MG63 (cell line): Measurements from ENCODE around the gene ABR. TPM values are rescaled to one million over a fixed set of nuclear protein-coding genes. Genes with fewer than 3 reads are reported as not detected.

Experiments
- DNase-seq: peaks from one replicate; pipeline ENCODE4 v3.0.0-alpha.2; 2020
- H3K27me3 ChIP-seq: fragments of 250-450 bp; sonication (Bioruptor Pico); 2 replicates; pipeline ENCODE4 v1.5.1; 2020; ENCODE audit warnings: mild to moderate bottlenecking, moderate library complexity
- H3K36me3 ChIP-seq: fragments of 250-450 bp; sonication (Bioruptor Pico); 2 replicates; pipeline ENCODE4 v1.5.1; 2020; ENCODE audit warnings: mild to moderate bottlenecking, moderate library complexity
- H3K4me3 ChIP-seq: fragments of 250-450 bp; sonication (Bioruptor Pico); 2 replicates; pipeline ENCODE4 v1.5.1; 2020; ENCODE audit warnings: mild to moderate bottlenecking, moderate library complexity
- H3K9me3 ChIP-seq: fragments of 250-450 bp; sonication (Bioruptor Pico); 2 replicates; pipeline ENCODE4 v1.5.1; 2020; ENCODE audit warnings: mild to moderate bottlenecking, moderate library complexity
- total RNA-seq: library from RNA; depleted of rRNA; stranded (reverse); fragments of >200 nt; shearing (Covaris generic); gene quantifications from 2 replicates; pipeline ENCODE4 v1.2.3, GENCODE V29; 2014; ENCODE audit warnings: low replicate concordance

The ABR gene
- total RNA-seq, 1 experiment from 2014 or later: 24.0 TPM

GRCh38 chr17:1043601-1044251 is 136.1 kb downstream of the ABR start:
- no peak for DNase-seq
- Histone ChIP-seq H3K9me3 (no peaks in the 10 kb centered on the region), H3K36me3 (no peaks in the 10 kb centered on the region), H3K4me3 (no peak overlapping the region), H3K27me3 (no peaks in the 10 kb centered on the region)

- Histone ChIP-seq H3K9me3 (no peaks in the 10 kb centered on the region), H3K27me3 (no peaks in the 10 kb centered on the region), H3K4me3 (no peak overlapping the region), H3K36me3 (no peaks in the 10 kb centered on the region)
- DNase-seq: no peak
Measured at GRCh38 chr17:1042486-1042885, 137.3 kb downstream of the ABR start.

GRCh38 chr17:1041746-1042145 is 138.0 kb downstream of the ABR start:
- no peak for DNase-seq
- Histone ChIP-seq H3K27me3 (no peaks in the 10 kb centered on the region), H3K36me3 (no peaks in the 10 kb centered on the region), H3K9me3 (no peaks in the 10 kb centered on the region), H3K4me3 (no peak overlapping the region)

- no peak overlapping the region for H3K4me3 ChIP-seq
- H3K27me3 ChIP-seq: no peaks in the 10 kb centered on the region
- H3K9me3 ChIP-seq: no peaks in the 10 kb centered on the region
- no peak for DNase-seq
- no peaks in the 10 kb centered on the region for H3K36me3 ChIP-seq
Measured at GRCh38 chr17:1040216-1040600, 139.6 kb downstream of the ABR start.

GRCh38 chr17:1039511-1040215 is 140.1 kb downstream of the ABR start:
- no peaks in the 10 kb centered on the region for H3K9me3 ChIP-seq
- H3K4me3 ChIP-seq: no peak overlapping the region
- no peaks in the 10 kb centered on the region for H3K27me3 ChIP-seq
- no peak for DNase-seq
- H3K36me3 ChIP-seq: no peaks in the 10 kb centered on the region

- no peak overlapping the region for H3K4me3 ChIP-seq
- no peaks in the 10 kb centered on the region for H3K36me3 ChIP-seq
- H3K27me3 ChIP-seq: no peaks in the 10 kb centered on the region
- H3K9me3 ChIP-seq: no peaks in the 10 kb centered on the region
- DNase-seq: no peak
Measured at GRCh38 chr17:1039123-1039507, 140.7 kb downstream of the ABR start.

GRCh38 chr17:1038459-1039122 is 141.2 kb downstream of the ABR start:
- no peaks in the 10 kb centered on the region for H3K27me3 ChIP-seq
- H3K36me3 ChIP-seq: no peaks in the 10 kb centered on the region
- H3K4me3 ChIP-seq: no peak overlapping the region
- no peaks in the 10 kb centered on the region for H3K9me3 ChIP-seq
- DNase-seq: no peak

GRCh38 chr17:1037238-1037879 is 142.4 kb downstream of the ABR start:
- Histone ChIP-seq H3K4me3 (no peak overlapping the region), H3K27me3 (no peaks in the 10 kb centered on the region), H3K9me3 (no peaks in the 10 kb centered on the region), H3K36me3 (no peaks in the 10 kb centered on the region)
- DNase-seq: no peak

GRCh38 chr17:1036845-1037237 is 142.9 kb downstream of the ABR start:
- Histone ChIP-seq H3K36me3 (no peaks in the 10 kb centered on the region), H3K9me3 (no peaks in the 10 kb centered on the region), H3K4me3 (no peak overlapping the region), H3K27me3 (no peaks in the 10 kb centered on the region)
- no peak for DNase-seq

- H3K4me3 ChIP-seq: no peak overlapping the region
- no peak for DNase-seq
- H3K36me3 ChIP-seq: no peaks in the 10 kb centered on the region
- no peaks in the 10 kb centered on the region for H3K27me3 ChIP-seq
- no peaks in the 10 kb centered on the region for H3K9me3 ChIP-seq
Measured at GRCh38 chr17:1036171-1036844, 143.5 kb downstream of the ABR start.

- Histone ChIP-seq H3K36me3 (no peaks in the 10 kb centered on the region), H3K9me3 (no peaks in the 10 kb centered on the region), H3K4me3 (no peak overlapping the region), H3K27me3 (no peaks in the 10 kb centered on the region)
- DNase-seq: no peak
Measured at GRCh38 chr17:1035546-1036170, 144.1 kb downstream of the ABR start.

GRCh38 chr17:1034652-1035210 is 145.1 kb downstream of the ABR start:
- no peak for DNase-seq
- no peaks in the 10 kb centered on the region for H3K36me3 ChIP-seq
- H3K9me3 ChIP-seq: no peaks in the 10 kb centered on the region
- no peaks in the 10 kb centered on the region for H3K27me3 ChIP-seq
- no peak overlapping the region for H3K4me3 ChIP-seq

- Histone ChIP-seq H3K27me3 (no peaks in the 10 kb centered on the region), H3K9me3 (no peaks in the 10 kb centered on the region), H3K4me3 (no peak overlapping the region), H3K36me3 (no peaks in the 10 kb centered on the region)
- no peak for DNase-seq
Measured at GRCh38 chr17:1033503-1033902, 146.3 kb downstream of the ABR start.

- DNase-seq: no peak
- Histone ChIP-seq H3K27me3 (no peaks in the 10 kb centered on the region), H3K36me3 (no peaks in the 10 kb centered on the region), H3K4me3 (no peak overlapping the region), H3K9me3 (no peaks in the 10 kb centered on the region)
Measured at GRCh38 chr17:1032391-1032790, 147.4 kb downstream of the ABR start.

- Histone ChIP-seq H3K9me3 (no peaks in the 10 kb centered on the region), H3K27me3 (no peaks in the 10 kb centered on the region), H3K4me3 (no peak overlapping the region), H3K36me3 (no peaks in the 10 kb centered on the region)
- DNase-seq: no peak
Measured at GRCh38 chr17:1031711-1032110, 148.1 kb downstream of the ABR start.
